Astrocyte (in vitro differentiated cells and primary cell): Measurements from ENCODE around the gene PPP6R3. TPM values are rescaled to one million over a fixed set of nuclear protein-coding genes. Genes with fewer than 3 reads are reported as not detected.

Source experiments
- DNase-seq: peaks from one replicate; pipeline ENCODE4 v3.0.0-alpha.2; 2010; ENCODE audit warnings: low read depth
- FAIRE-seq: peaks from 2 replicates; lab custom pipeline; 2011; peaks lifted over from hg19 to GRCh38; lab: Jason Lieb, UNC
- H2AFZ ChIP-seq: 2 replicates; pipeline ENCODE4 v1.6.0; 2012; ENCODE audit warnings: low read depth, low read length, inconsistent platforms
- H3K27ac ChIP-seq: 2 replicates; pipeline ENCODE4 v1.5.1; 2011; ENCODE audit warnings: low read depth, low read length, inconsistent platforms
- H3K27me3 ChIP-seq: 2 replicates; pipeline ENCODE4 v1.6.0; 2011; ENCODE audit warnings: low read length, inconsistent platforms; ENCODE audit not compliant: insufficient read depth
- H3K36me3 ChIP-seq: 2 replicates; pipeline ENCODE4 v1.5.1; 2011; ENCODE audit warnings: low read length, inconsistent platforms; ENCODE audit not compliant: insufficient read depth
- H3K4me1 ChIP-seq: 2 replicates; pipeline ENCODE4 v1.5.1; 2011; ENCODE audit warnings: low read length, inconsistent platforms; ENCODE audit not compliant: insufficient read depth
- H3K4me2 ChIP-seq: 2 replicates; pipeline ENCODE4 v1.6.0; 2012; ENCODE audit warnings: low read length, inconsistent platforms
- H3K4me3 ChIP-seq: 2 replicates; pipeline ENCODE4 v1.5.1; 2011; ENCODE audit warnings: low read depth, mild to moderate bottlenecking, low read length, inconsistent platforms; ENCODE audit not compliant: insufficient read depth
- H3K79me2 ChIP-seq: 2 replicates; pipeline ENCODE4 v1.6.0; 2012; ENCODE audit warnings: mild to moderate bottlenecking, low read length, inconsistent platforms; ENCODE audit not compliant: insufficient read depth
- H3K9ac ChIP-seq: 2 replicates; pipeline ENCODE4 v1.6.0; 2012; ENCODE audit warnings: mild to moderate bottlenecking, low read length, inconsistent platforms
- H3K9me3 ChIP-seq: 2 replicates; pipeline ENCODE4 v1.5.1; 2012; ENCODE audit warnings: low read depth, mild to moderate bottlenecking, low read length, inconsistent platforms; ENCODE audit not compliant: insufficient read depth
- H4K20me1 ChIP-seq: 2 replicates; pipeline ENCODE4 v1.6.0; 2012; ENCODE audit warnings: low read length, inconsistent platforms; ENCODE audit not compliant: insufficient read depth
- H3K27ac Mint-ChIP-seq: one replicate; pipeline ENCODE4 v1.8.0; 2021; ENCODE audit warnings: mild to moderate bottlenecking, mixed read lengths; ENCODE audit not compliant: unreplicated experiment
- H3K27me3 Mint-ChIP-seq: one replicate; pipeline ENCODE4 v1.8.0; 2021; ENCODE audit warnings: low read depth, mixed read lengths; ENCODE audit not compliant: unreplicated experiment
- H3K36me3 Mint-ChIP-seq: one replicate; pipeline ENCODE4 v1.8.0; 2021; ENCODE audit warnings: low read depth, mixed read lengths; ENCODE audit not compliant: unreplicated experiment
- H3K4me1 Mint-ChIP-seq: one replicate; pipeline ENCODE4 v1.8.0; 2021; ENCODE audit warnings: low read depth, mixed read lengths; ENCODE audit not compliant: unreplicated experiment
- H3K4me3 Mint-ChIP-seq: one replicate; pipeline ENCODE4 v1.8.0; 2021; ENCODE audit warnings: mild to moderate bottlenecking, moderate library complexity, mixed read lengths; ENCODE audit not compliant: unreplicated experiment
- H3K9me3 Mint-ChIP-seq: one replicate; pipeline ENCODE4 v1.8.0; 2021; ENCODE audit warnings: mild to moderate bottlenecking, mixed read lengths; ENCODE audit not compliant: unreplicated experiment
- CTCF ChIP-seq: IDR thresholded peaks from 2 replicates; pipeline ENCODE4 v1.5.1; 2011; ENCODE audit warnings: low read depth, mild to moderate bottlenecking, inconsistent platforms, low read length, moderate library complexity; ENCODE audit not compliant: insufficient read depth
- EZH2 ChIP-seq: IDR thresholded peaks from 2 replicates; pipeline ENCODE4 v1.6.1; 2012; ENCODE audit warnings: mild to moderate bottlenecking, low read length, inconsistent platforms; ENCODE audit not compliant: insufficient read depth
- total RNA-seq: library from RNA; stranded (reverse); gene quantifications from 2 replicates; pipeline ENCODE4 v1.2.1, GENCODE V29; 2021

PPP6R3 gene
- total RNA-seq, 1 donor from 2014 or later, result 97.8 TPM

GRCh38 chr11:68541116-68541515, 80.6 kb downstream of the PPP6R3 start:
- no peak for FAIRE-seq
- H4K20me1 ChIP-seq, result peaks cover 68% of the 10 kb centered on the region
- peaks cover 66% of the 10 kb centered on the region for H3K79me2 ChIP-seq

DNA sequence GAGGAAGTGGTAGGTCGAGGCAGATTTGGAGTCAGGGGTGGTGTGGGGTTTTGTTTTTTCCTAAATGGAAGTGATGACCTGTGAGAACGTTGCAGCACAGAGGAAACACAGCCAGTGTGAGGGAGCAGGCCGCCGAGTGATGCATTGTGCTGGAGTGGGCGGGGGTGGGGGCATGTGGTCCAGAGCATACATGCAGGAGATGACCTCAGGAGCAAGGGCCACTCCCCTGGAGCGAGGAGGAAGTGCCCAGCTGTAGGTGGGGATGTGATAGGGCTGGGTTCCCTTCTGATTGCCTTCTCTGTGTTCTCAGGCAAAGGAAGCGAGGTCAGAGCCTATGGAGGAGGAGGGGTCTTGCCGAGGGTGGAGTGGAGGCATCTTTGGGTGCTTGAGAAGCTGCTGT, 81.4 kb downstream of the PPP6R3 start:
- Histone ChIP-seq H3K9me3 (no peaks in the 10 kb centered on the region), H3K79me2 (peaks cover 63% of the 10 kb centered on the region), H3K36me3 (peaks cover 16% of the 10 kb centered on the region), H3K4me3 (no peak overlapping the region), H2AFZ (no peak overlapping the region), H3K27me3 (no peaks in the 10 kb centered on the region), H3K9ac (no peak overlapping the region), H4K20me1 (peaks cover 68% of the 10 kb centered on the region), H3K4me2 (peak overlapping the region; percentile 17), H3K4me1 (peaks cover 25% of the 10 kb centered on the region), H3K27ac (peak overlapping the region; percentile 75)
- Mint-ChIP-seq H3K36me3 (peaks cover 26% of the 10 kb centered on the region), H3K4me1 (peaks cover 35% of the 10 kb centered on the region), H3K27me3 (no peaks in the 10 kb centered on the region), H3K4me3 (no peak overlapping the region), H3K27ac (peak overlapping the region; percentile 13), H3K9me3 (no peaks in the 10 kb centered on the region)
- DNase-seq (peak; percentile 7), FAIRE-seq (no peak)
- TF ChIP-seq CTCF (no peak), EZH2 (no peak)

More at GRCh38 chr11:68541116-68541515, 80.6 kb downstream of the PPP6R3 start:
- H3K36me3 ChIP-seq, result peaks cover 9% of the 10 kb centered on the region
- H3K9me3 Mint-ChIP-seq, result no peaks in the 10 kb centered on the region
- DNase-seq, result no peak
- H3K4me1 ChIP-seq, result peaks cover 20% of the 10 kb centered on the region
- H3K27ac Mint-ChIP-seq, result peak overlapping the region; percentile 13
- H3K27ac ChIP-seq, result no peak overlapping the region
- no peak overlapping the region for H3K4me3 ChIP-seq
- peaks cover 18% of the 10 kb centered on the region for H3K36me3 Mint-ChIP-seq
- H3K4me1 Mint-ChIP-seq, result peaks cover 32% of the 10 kb centered on the region
- no peaks in the 10 kb centered on the region for H3K27me3 Mint-ChIP-seq
- no peaks in the 10 kb centered on the region for H3K27me3 ChIP-seq
- no peak overlapping the region for H3K4me2 ChIP-seq
- no peak overlapping the region for H2AFZ ChIP-seq
- H3K4me3 Mint-ChIP-seq, result peak overlapping the region; percentile 1
- TF ChIP-seq CTCF, result no peak
- no peak for TF ChIP-seq EZH2
- H3K9ac ChIP-seq, result no peak overlapping the region
- no peaks in the 10 kb centered on the region for H3K9me3 ChIP-seq

DNA sequence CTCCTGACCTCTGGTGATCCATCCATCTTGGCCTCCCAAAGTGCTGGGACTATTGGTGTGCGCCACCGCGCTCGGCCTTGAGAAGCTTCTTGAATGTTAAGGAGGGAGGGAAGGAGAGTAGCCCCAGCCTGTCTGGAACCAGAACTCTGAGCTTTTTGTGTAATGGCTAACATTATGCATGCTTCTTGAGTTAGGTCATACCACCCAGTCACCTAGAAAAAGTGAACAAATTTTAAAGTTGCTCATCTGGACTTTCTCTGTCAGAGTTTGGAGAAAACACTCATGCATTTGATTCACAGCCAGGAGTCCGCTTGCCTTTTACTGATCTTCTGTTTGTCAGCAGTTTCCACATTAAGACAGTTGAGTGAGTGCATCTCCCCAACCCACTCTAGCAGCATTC, 82.1 kb downstream of the PPP6R3 start:
- no peak overlapping the region for H2AFZ ChIP-seq
- H3K27ac Mint-ChIP-seq, result peak overlapping the region; percentile 87
- peak overlapping the region; percentile 75 for H3K27ac ChIP-seq
- DNase-seq, result peak; percentile 94
- peaks cover 69% of the 10 kb centered on the region for H3K79me2 ChIP-seq
- no peak overlapping the region for H3K4me3 ChIP-seq
- no peaks in the 10 kb centered on the region for H3K9me3 Mint-ChIP-seq
- peaks cover 71% of the 10 kb centered on the region for H4K20me1 ChIP-seq
- peak; percentile 71 for FAIRE-seq
- peak overlapping the region; percentile 31 for H3K4me3 Mint-ChIP-seq
- no peaks in the 10 kb centered on the region for H3K27me3 Mint-ChIP-seq
- H3K9me3 ChIP-seq, result no peaks in the 10 kb centered on the region
- H3K4me2 ChIP-seq, result peak overlapping the region; percentile 37
- H3K27me3 ChIP-seq, result no peaks in the 10 kb centered on the region
- no peak overlapping the region for H3K9ac ChIP-seq
- H3K4me1 ChIP-seq, result peaks cover 25% of the 10 kb centered on the region
- peaks cover 40% of the 10 kb centered on the region for H3K4me1 Mint-ChIP-seq
- H3K36me3 Mint-ChIP-seq, result peaks cover 28% of the 10 kb centered on the region
- no peak for TF ChIP-seq EZH2
- no peak for TF ChIP-seq CTCF
- peaks cover 20% of the 10 kb centered on the region for H3K36me3 ChIP-seq
